ENCODE results near the gene CDK5. TPM values are rescaled to one million over a fixed set of nuclear protein-coding genes. Genes with fewer than 3 reads are reported as not detected.

Gene CDK5
- total RNA-seq, 6 donors from 2014 or later, result 2.1 to 14.4 (median 10.1) TPM

DNA sequence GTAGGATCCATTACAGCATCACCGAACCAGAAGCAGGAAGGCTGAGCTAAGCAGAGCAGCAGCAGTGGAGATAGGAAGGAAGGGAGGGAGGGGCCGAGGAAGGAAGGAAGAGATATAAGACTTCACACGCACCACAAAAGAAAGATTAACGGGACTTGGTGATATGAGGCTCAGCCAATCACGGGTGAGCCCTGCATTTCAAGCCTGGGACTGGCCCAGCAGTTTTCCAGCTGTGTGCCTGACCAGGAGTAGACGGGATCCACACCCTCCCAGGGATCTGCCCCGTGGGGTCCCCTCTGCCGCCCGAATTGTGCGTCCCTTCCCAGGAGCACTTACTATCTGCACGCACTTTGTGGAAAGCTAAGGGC lies 49.6 kb downstream of the CDK5 start:
- H3K4me1 ChIP-seq, result peaks cover 41 to 57% (median 46%) of the 10 kb centered on the region in 4 donors
- peaks cover 0 to 5% (median 0%) of the 10 kb centered on the region in 4 donors for H3K36me3 ChIP-seq
- DNase-seq (no peak), ATAC-seq (ENCODE audit: low FRiP score in 2 of 2) (peak in 1 of 2 donors; percentile 20)
- WGBS, 2 donors, result 40 to 43% methylated on average over 11 of the region's 11 CpGs
- H3K27me3 ChIP-seq, result peaks cover 0 to 2% (median 0%) of the 10 kb centered on the region in 4 donors
- H3K27ac ChIP-seq, result peak overlapping the region in 2 of 4 donors; percentile 10 to 28
- no peaks in the 10 kb centered on the region for H3K9me3 ChIP-seq
- H3K4me3 ChIP-seq, result peak overlapping the region in 3 of 4 donors; percentile 4 to 28 (median 25)
- TF ChIP-seq, protein P1, sequence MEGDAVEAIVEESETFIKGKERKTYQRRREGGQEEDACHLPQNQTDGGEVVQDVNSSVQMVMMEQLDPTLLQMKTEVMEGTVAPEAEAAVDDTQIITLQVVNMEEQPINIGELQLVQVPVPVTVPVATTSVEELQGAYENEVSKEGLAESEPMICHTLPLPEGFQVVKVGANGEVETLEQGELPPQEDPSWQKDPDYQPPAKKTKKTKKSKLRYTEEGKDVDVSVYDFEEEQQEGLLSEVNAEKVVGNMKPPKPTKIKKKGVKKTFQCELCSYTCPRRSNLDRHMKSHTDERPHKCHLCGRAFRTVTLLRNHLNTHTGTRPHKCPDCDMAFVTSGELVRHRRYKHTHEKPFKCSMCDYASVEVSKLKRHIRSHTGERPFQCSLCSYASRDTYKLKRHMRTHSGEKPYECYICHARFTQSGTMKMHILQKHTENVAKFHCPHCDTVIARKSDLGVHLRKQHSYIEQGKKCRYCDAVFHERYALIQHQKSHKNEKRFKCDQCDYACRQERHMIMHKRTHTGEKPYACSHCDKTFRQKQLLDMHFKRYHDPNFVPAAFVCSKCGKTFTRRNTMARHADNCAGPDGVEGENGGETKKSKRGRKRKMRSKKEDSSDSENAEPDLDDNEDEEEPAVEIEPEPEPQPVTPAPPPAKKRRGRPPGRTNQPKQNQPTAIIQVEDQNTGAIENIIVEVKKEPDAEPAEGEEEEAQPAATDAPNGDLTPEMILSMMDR (IDR thresholded peaks at IDR 0.05), result no peak
- TF ChIP-seq POLR2AphosphoS5 (IDR thresholded peaks at IDR 0.05) (peak in 1 of 2 donors; percentile 4), EP300 (IDR thresholded peaks at IDR 0.05) (no peak)

DNA sequence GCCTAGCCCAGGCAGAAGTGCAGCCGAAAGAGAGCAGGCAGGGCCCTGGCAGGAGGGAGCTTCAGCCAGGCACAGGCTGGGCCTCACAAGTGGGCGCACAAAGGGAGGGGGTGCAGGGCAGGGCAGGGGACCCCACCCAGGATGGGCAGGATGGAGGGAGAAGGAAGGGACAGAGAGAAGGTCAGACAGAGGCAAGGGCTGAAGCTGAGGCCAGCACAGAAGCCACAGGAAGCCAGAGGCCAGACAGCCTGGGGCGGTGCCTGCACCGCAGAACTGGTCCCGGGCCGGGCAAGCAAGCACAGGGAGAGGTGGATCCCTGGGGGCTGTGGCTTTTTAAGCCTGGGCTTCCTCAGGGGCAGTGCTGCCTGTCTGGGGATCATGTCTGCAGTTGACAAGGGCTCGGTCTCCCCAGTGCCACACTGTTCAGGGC lies 50.2 kb downstream of the CDK5 start:
- Histone ChIP-seq H3K4me1 (peaks cover 38 to 52% (median 43%) of the 10 kb centered on the region in 4 donors), H3K4me3 (no peak overlapping the region), H3K27me3 (no peaks in the 10 kb centered on the region), H3K36me3 (peaks cover 0 to 5% (median 0%) of the 10 kb centered on the region in 4 donors), H3K9me3 (no peaks in the 10 kb centered on the region), H3K27ac (peak overlapping the region in 2 of 4 donors; percentile 39 to 48)
- peak in 1 of 2 donors; percentile 42 for ATAC-seq (ENCODE audit: low FRiP score in 2 of 2)
- TF ChIP-seq POLR2A (IDR thresholded peaks at IDR 0.05) (no peak), EP300 (IDR thresholded peaks at IDR 0.05) (no peak), POLR2AphosphoS5 (IDR thresholded peaks at IDR 0.05) (no peak)
- TF ChIP-seq, protein P1 (IDR thresholded peaks at IDR 0.05), result no peak
- WGBS, 2 donors, result 61 to 64% methylated on average over 6 to 7 of the region's 7 CpGs
- no peak for DNase-seq

DNA sequence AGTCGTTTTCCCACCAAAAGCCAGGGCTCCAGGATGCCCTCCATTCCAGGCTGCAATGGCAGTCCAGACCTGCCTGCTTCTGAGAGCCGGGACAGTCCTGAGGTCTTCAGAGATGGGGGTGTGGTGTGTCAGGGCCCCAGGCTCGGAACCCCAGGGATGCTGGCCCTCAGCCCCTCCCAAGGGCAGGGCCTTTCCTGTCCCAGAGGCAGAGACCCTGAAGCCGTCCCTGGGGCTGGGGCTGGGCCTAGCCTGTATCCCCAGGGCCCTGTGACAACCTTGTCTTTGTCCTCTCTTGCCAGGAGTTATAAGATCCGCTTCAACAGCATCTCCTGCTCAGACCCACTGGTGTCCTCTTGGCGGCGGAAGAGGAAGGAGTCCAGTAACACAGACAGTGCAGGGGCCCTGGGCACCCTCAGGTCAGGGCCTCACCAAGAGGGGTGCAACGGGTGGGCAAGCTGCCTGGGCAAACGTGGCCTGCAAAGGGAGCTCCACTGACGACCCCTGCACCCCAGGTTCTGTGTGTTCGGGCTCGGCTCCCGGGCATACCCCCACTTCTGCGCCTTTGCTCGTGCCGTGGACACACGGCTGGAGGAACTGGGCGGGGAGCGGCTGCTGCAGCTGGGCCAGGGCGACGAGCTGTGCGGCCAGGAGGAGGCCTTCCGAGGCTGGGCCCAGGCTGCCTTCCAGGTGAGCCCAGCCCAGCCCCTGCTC lies 51.0 kb downstream of the CDK5 start:
- DNase-seq (no peak), ATAC-seq (ENCODE audit: low FRiP score in 2 of 2) (no peak)

DNA sequence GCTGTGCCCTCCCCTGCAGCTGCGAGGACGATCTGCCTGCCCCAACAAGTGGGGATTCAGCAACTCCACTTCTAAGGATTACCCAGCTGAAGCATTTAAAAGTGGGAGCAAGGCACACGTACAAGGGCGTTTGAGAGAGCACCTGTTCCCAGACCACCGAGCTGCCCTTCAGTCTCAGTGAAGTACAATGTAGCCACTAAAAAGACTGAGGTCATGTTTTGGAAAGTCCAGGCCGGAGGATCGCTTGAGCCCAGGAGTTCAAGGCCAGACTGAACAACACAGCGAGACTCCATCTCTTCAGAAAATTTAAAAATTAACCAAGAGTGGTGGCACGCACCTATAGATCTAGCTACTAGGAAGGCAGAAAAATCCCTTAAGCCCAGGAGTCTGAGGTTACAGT lies 52.1 kb downstream of the CDK5 start:
- peaks cover 0 to 15% (median 0%) of the 10 kb centered on the region in 4 donors for H3K36me3 ChIP-seq
- peaks cover 31 to 38% (median 34%) of the 10 kb centered on the region in 4 donors for H3K4me1 ChIP-seq
- ATAC-seq (ENCODE audit: low FRiP score in 2 of 2), result no peak
- no peak for DNase-seq
- H3K27ac ChIP-seq, result no peak overlapping the region
- TF ChIP-seq EP300 (IDR thresholded peaks at IDR 0.05) (no peak), POLR2A (IDR thresholded peaks at IDR 0.05) (no peak), POLR2AphosphoS5 (IDR thresholded peaks at IDR 0.05) (no peak)
- TF ChIP-seq, protein P1 (IDR thresholded peaks at IDR 0.05), result no peak
- no peaks in the 10 kb centered on the region for H3K27me3 ChIP-seq
- 82 to 85% methylated on average over 8 to 9 of the region's 9 CpGs for WGBS, 2 donors
- H3K4me3 ChIP-seq, result no peak overlapping the region
- H3K9me3 ChIP-seq, result no peaks in the 10 kb centered on the region

More for the DNA sequence above, 51.0 kb downstream of the CDK5 start:
- peaks cover 0 to 5% (median 0%) of the 10 kb centered on the region in 4 donors for H3K36me3 ChIP-seq
- TF ChIP-seq POLR2A (IDR thresholded peaks at IDR 0.05) (no peak), EP300 (IDR thresholded peaks at IDR 0.05) (no peak)
- TF ChIP-seq, protein P1 (IDR thresholded peaks at IDR 0.05), result no peak
- peaks cover 38 to 44% (median 41%) of the 10 kb centered on the region in 4 donors for H3K4me1 ChIP-seq
- H3K27ac ChIP-seq, result peak overlapping the region in 1 of 4 donors; percentile 48
- 80 to 92% methylated on average over 10 to 17 of the region's 23 CpGs for WGBS, 2 donors
- H3K27me3 ChIP-seq, result no peaks in the 10 kb centered on the region
- no peak overlapping the region for H3K4me3 ChIP-seq
- H3K9me3 ChIP-seq, result no peaks in the 10 kb centered on the region

Other genes starting within 250 kb of the CDK5 start
- under 1 TPM in 2 of 6 donors, not detected in 4; 0.31 to 0.88 TPM for gene AOC1, start 205.4 kb downstream of the CDK5 start, total RNA-seq
- 1 to 10 TPM in 5 of 6 donors, under 1 TPM in 1; 0.59 to 5.7 (median 3.1) TPM for gene KCNH2, start 79.6 kb downstream of the CDK5 start, total RNA-seq
- 10 to 100 TPM in 4 of 6 donors, 1 to 10 TPM in 2; 3.1 to 95.3 (median 16.2) TPM for gene NOS3, start 66.9 kb downstream of the CDK5 start, total RNA-seq
- gene ATG9B, start 33.4 kb downstream of the CDK5 start, total RNA-seq, result 1 to 10 TPM in 3 of 6 donors, under 1 TPM in 3; 0.46 to 5.2 (median 1.0) TPM
- gene ABCB8, start 29.4 kb downstream of the CDK5 start, total RNA-seq, result 10 to 100 TPM; 38.3 to 58.7 (median 42.5) TPM
- gene ASIC3, start 9.4 kb downstream of the CDK5 start, total RNA-seq, result 10 to 100 TPM in 2 of 6 donors, 1 to 10 TPM in 4; 2.1 to 37.7 (median 4.0) TPM
- gene SLC4A2, start 1.7 kb upstream of the CDK5 start, total RNA-seq, result 100 to 1,000 TPM in 5 of 6 donors, 10 to 100 TPM in 1; 88.4 to 312 (median 188) TPM
- 100 to 1,000 TPM in 1 of 6 donors, 10 to 100 TPM in 5; 54.3 to 136 (median 78.0) TPM for gene FASTK, start 22.9 kb upstream of the CDK5 start, total RNA-seq
- 10 to 100 TPM; 35.3 to 72.9 (median 51.6) TPM for gene TMUB1, start 25.6 kb upstream of the CDK5 start, total RNA-seq
- 100 to 1,000 TPM; 122 to 350 (median 182) TPM for gene AGAP3, start 28.6 kb upstream of the CDK5 start, total RNA-seq
- not detected for gene GBX1, start 109.8 kb upstream of the CDK5 start, total RNA-seq
- gene ASB10, start 129.4 kb upstream of the CDK5 start, total RNA-seq, result not detected
- gene H2BK1, start 152.6 kb upstream of the CDK5 start, total RNA-seq, result not detected
- gene ABCF2, start 169.3 kb upstream of the CDK5 start, total RNA-seq, result 10 to 100 TPM; 19.8 to 48.2 (median 28.6) TPM
- gene CHPF2, start 174.6 kb upstream of the CDK5 start, total RNA-seq, result 10 to 100 TPM; 34.4 to 69.1 (median 47.4) TPM
- 10 to 100 TPM; 32.8 to 63.9 (median 40.8) TPM for gene SMARCD3, start 190.8 kb upstream of the CDK5 start, total RNA-seq

Data from upper lobe of left lung (tissue), 6 donors.